Loucy (cell line): ENCODE results near the gene ECSCR.
A peak's percentile ranks its signal among the peaks of the same experiment; 100 is the strongest.

ENCODE experiments used
- H2AFZ ChIP-seq: fragments of 200-600 bp; sonication (generic); 2 replicates; pipeline ENCODE4 v1.6.0; 2016; ENCODE audit warnings: antibody characterized with exemption, mild to moderate bottlenecking, low read length, moderate library complexity
- H3F3A ChIP-seq: fragments of 200-600 bp; 2 replicates; pipeline ENCODE4 v1.6.0; 2016; ENCODE audit warnings: antibody characterized with exemption, low read depth, mild to moderate bottlenecking
- H3K27me3 ChIP-seq: fragments of 200-600 bp; sonication (generic); 2 replicates; pipeline ENCODE4 v1.6.1; 2014; ENCODE audit warnings: low read length, mild to moderate bottlenecking; ENCODE audit not compliant: insufficient read depth, poor library complexity, severe bottlenecking
- H3K36me3 ChIP-seq: fragments of 200-600 bp; sonication (generic); 2 replicates; pipeline ENCODE4 v1.6.1; 2016; ENCODE audit warnings: low read length; ENCODE audit not compliant: insufficient read depth
- H3K4me1 ChIP-seq: fragments of 200-600 bp; sonication (generic); 2 replicates; pipeline ENCODE4 v1.5.1; 2014; ENCODE audit warnings: low read length, mild to moderate bottlenecking; ENCODE audit not compliant: insufficient read depth, poor library complexity, severe bottlenecking
- H3K4me2 ChIP-seq: fragments of 200-600 bp; sonication (generic); 2 replicates; pipeline ENCODE4 v1.6.0; 2014; ENCODE audit warnings: antibody characterized with exemption, low read length, low read depth, mild to moderate bottlenecking; ENCODE audit not compliant: poor library complexity, severe bottlenecking
- H3K4me3 ChIP-seq: fragments of 200-600 bp; sonication (generic); 2 replicates; pipeline ENCODE4 v1.5.1; 2014; ENCODE audit warnings: low read length, mild to moderate bottlenecking, mixed read lengths; ENCODE audit not compliant: poor library complexity, severe bottlenecking
- H3K79me2 ChIP-seq: fragments of 200-600 bp; sonication (generic); 2 replicates; pipeline ENCODE4 v1.6.1; 2014; ENCODE audit warnings: low read length; ENCODE audit not compliant: insufficient read depth
- H3K9ac ChIP-seq: fragments of 200-600 bp; sonication (generic); 2 replicates; pipeline ENCODE4 v1.6.0; 2014; ENCODE audit warnings: mild to moderate bottlenecking, low read depth, low read length, moderate library complexity; ENCODE audit not compliant: poor library complexity, severe bottlenecking
- H3K9me2 ChIP-seq: fragments of 200-600 bp; sonication (generic); replicated peaks from 2 replicates; pipeline ENCODE4 v1.6.1; 2016; ENCODE audit warnings: low read depth, low read length, mixed read lengths
- H3K9me3 ChIP-seq: fragments of 200-600 bp; sonication (generic); 2 replicates; pipeline ENCODE4 v1.6.1; 2014; ENCODE audit warnings: mild to moderate bottlenecking, antibody characterized with exemption, low read length, low read depth; ENCODE audit not compliant: insufficient read depth
- H4K20me1 ChIP-seq: fragments of 200-600 bp; sonication (generic); 2 replicates; pipeline ENCODE4 v1.6.0; 2014; ENCODE audit warnings: antibody characterized with exemption, low read length, mild to moderate bottlenecking; ENCODE audit not compliant: insufficient read depth, poor library complexity, severe bottlenecking
- CTCF ChIP-seq: fragments of 200-600 bp; sonication (generic); conservative IDR thresholded peaks from 2 replicates; pipeline ENCODE4 v1.5.1; 2014; ENCODE audit warnings: mild to moderate bottlenecking, antibody characterized with exemption, low read length
- EZH2phosphoT487 ChIP-seq: fragments of 200-600 bp; IDR thresholded peaks from 2 replicates; pipeline ENCODE4 v1.6.1; 2018; ENCODE audit warnings: antibody characterized with exemption, mild to moderate bottlenecking, moderate library complexity, borderline replicate concordance

Gene ECSCR

GRCh38 chr5:139475865-139476617, 13.5 kb upstream of the ECSCR start:
- TF ChIP-seq EZH2phosphoT487: no peak
- TF ChIP-seq CTCF: no peak
- Histone ChIP-seq H3K4me1 (peaks cover 92% of the 10 kb centered on the region), H3K79me2 (peaks cover 90% of the 10 kb centered on the region), H3K4me2 (peak overlapping the region; percentile 87), H3F3A (no peaks in the 10 kb centered on the region), H3K27me3 (no peaks in the 10 kb centered on the region), H3K9me3 (no peaks in the 10 kb centered on the region), H2AFZ (no peak overlapping the region), H3K9ac (peak overlapping the region; percentile 95), H3K36me3 (peaks cover 16% of the 10 kb centered on the region; the same call in 1 of the 2 replicates), H3K9me2 (no peaks in the 10 kb centered on the region), H3K4me3 (peak overlapping the region; percentile 64), H4K20me1 (peaks cover 20% of the 10 kb centered on the region)

- Histone ChIP-seq H3K9ac (peak overlapping the region; percentile 95), H3K79me2 (peaks cover 82% of the 10 kb centered on the region), H3K4me2 (peak overlapping the region; percentile 87), H3K9me2 (no peaks in the 10 kb centered on the region), H3K4me3 (peak overlapping the region; percentile 64), H3K4me1 (peaks cover 88% of the 10 kb centered on the region), H3F3A (no peaks in the 10 kb centered on the region), H3K36me3 (peaks cover 16% of the 10 kb centered on the region; the same call in 1 of the 2 replicates), H4K20me1 (peaks cover 11% of the 10 kb centered on the region), H3K9me3 (no peaks in the 10 kb centered on the region), H3K27me3 (no peaks in the 10 kb centered on the region), H2AFZ (no peak overlapping the region)
- TF ChIP-seq EZH2phosphoT487 (no peak), CTCF (no peak)
Measured at GRCh38 chr5:139474890-139475791, 12.6 kb upstream of the ECSCR start.

GRCh38 chr5:139473565-139473964, 11.0 kb upstream of the ECSCR start:
- no peaks in the 10 kb centered on the region for H3K9me3 ChIP-seq
- H3K4me2 ChIP-seq: peak overlapping the region; percentile 87
- peak overlapping the region; percentile 95 for H3K9ac ChIP-seq
- TF ChIP-seq EZH2phosphoT487 (no peak), CTCF (0 out of 2 replicates have a peak, but pooled peaks have one; percentile 17)
- H3K4me3 ChIP-seq: peak overlapping the region; percentile 28
- H3K27me3 ChIP-seq: no peaks in the 10 kb centered on the region
- H2AFZ ChIP-seq: no peak overlapping the region
- H3K79me2 ChIP-seq: peaks cover 66% of the 10 kb centered on the region
- H3K36me3 ChIP-seq: peaks cover 16% of the 10 kb centered on the region; the same call in 1 of the 2 replicates
- peaks cover 84% of the 10 kb centered on the region for H3K4me1 ChIP-seq
- H3F3A ChIP-seq: no peaks in the 10 kb centered on the region
- peaks cover 8% of the 10 kb centered on the region for H4K20me1 ChIP-seq
- no peaks in the 10 kb centered on the region for H3K9me2 ChIP-seq
